GM18499 (cell line): ENCODE results near the gene NANS.
"Not testable (repeated sequence)": the region's sequence is repeated elsewhere in the genome, so short reads cannot be mapped to it uniquely, and the experiment has no call there.

Source experiments
- ATAC-seq: cut with Tn5 transposase; IDR thresholded peaks from one replicate; pipeline ENCODE4 v1.9.1; 2021; ENCODE audit warnings: moderate number of reproducible peaks; ENCODE audit not compliant: insufficient read depth, unreplicated experiment

NANS gene

DNA sequence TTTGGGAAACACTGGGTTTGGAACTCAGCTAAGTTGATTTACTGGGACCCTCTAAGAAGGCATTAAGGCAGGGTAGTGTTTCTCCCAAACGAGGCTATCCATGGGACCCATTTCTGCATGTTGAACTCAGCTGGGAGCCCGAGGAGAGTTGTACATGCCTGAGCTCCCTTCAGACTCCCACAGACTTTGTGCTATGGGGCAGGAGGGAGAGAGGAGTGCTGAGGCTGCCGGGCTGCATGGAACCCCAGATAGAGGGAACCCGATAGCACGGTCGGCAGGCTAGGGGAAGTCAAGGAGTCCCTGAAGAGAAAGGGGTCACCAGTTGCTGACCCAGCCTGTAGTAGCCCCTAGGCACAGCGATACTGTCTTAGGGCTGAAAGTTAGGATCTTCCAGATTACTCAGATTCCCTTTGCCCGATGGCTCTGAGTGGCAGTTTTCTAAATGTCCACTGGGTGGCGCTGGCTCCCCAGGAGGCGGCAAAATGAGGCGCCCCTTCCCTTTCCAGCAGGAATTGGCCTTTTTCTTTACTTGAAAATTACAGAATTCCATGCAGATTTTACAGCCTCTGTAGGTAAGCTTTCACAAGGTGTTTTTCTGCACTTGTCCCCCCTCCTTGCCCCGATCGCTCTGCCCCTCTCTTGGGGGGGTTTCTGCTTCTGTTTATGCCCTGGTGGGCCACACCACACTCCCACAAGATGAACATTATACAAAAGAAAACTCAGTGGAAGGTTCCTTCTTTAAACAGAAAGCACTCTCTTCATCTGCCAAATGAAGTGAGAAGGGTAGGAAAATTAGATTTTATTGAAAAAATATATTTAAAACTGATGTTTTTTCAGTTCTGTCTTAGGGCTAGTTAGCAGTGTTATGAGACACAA lies 17.8 kb downstream of the NANS start:
- no peak for ATAC-seq

DNA sequence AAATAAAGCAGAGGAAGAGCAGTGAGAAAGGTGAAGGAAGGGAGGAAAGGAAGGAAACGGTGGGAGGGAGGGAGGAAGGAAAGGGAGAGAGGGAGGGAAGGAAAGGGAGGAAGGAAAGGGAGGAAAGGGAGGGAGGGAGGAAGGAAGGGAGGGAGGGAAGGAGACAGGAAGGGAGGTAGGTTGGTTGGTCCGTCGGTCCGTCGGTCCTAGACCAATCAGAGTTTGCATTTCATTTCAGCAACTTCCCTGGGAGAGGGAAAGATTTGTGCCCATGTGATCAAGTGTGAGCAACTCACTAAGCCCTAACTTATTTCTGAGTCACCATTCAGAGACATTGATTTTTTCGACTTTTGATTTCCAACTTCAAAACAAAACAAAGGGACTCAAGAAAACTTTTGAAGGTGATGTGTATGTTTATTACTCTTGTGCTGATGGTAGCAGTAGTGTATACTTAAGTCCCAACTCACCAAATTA lies 18.8 kb downstream of the NANS start:
- no peak for ATAC-seq

DNA sequence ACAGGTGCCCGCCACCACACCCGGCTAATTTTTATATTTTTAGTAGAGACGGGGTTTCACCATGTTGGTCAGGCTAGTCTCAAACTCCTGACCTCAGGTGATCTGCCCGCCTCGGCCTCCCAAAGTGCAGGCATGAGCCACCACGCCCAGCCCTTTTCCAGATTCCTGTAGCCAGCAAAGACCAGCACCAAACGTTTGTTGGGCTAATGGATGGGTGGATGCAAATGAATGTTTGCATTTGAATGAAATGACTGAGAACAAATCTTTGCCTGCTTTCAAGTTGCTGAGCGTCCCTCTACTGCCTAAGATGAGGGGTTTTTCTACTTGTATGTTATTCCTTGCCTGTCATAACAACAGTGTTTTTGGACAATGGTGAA lies 20.0 kb downstream of the NANS start:
- not testable (repeated sequence) for ATAC-seq

DNA sequence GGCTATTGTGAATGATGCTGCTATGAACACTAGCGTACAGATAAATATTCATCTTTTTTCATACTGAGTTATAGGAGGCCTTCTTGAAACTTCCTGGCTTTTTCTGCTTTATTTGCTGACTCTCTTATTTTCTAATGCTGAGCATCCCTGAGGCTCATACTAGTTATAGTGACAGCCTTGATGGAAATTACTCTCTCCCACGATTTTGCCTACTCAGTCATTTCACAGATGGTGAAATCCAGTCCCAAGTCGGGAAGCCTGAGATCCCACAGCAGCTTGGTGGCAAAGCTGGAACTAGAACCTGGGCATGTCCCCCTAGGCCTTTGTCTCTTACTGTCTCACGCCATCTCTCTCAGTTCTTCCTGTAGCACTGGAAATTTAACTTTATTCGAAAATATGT lies 22.4 kb downstream of the NANS start:
- no peak for ATAC-seq

DNA sequence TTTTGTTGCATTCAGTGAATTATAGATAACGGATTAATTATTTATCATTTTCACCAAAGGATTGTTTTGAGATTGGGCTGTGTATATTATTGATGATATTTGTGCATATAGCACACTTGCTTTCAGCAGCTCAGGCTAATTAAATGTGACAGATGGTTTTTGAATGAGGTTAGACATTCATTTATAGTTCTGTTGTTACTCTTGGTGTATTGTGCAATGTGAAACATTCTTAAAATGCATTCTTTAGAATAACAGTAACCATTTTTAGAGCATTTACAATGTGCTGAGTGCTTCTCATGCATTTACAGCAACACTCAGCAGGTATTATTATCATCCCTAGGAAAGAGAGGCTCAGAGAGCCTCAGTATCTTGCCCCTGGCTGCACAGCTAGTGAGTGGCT lies 23.8 kb downstream of the NANS start:
- ATAC-seq: no peak

DNA sequence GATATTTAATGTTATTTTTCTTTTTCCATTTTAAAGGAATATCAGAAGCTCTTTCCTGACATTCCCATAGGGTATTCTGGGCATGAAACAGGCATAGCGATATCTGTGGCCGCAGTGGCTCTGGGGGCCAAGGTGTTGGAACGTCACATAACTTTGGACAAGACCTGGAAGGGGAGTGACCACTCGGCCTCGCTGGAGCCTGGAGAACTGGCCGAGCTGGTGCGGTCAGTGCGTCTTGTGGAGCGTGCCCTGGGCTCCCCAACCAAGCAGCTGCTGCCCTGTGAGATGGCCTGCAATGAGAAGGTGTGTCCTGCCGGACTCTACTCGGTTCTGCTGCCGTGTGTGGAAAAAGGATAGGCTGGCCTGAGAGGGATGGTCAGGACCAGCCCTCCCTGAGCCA lies 24.2 kb downstream of the NANS start:
- no peak for ATAC-seq

DNA sequence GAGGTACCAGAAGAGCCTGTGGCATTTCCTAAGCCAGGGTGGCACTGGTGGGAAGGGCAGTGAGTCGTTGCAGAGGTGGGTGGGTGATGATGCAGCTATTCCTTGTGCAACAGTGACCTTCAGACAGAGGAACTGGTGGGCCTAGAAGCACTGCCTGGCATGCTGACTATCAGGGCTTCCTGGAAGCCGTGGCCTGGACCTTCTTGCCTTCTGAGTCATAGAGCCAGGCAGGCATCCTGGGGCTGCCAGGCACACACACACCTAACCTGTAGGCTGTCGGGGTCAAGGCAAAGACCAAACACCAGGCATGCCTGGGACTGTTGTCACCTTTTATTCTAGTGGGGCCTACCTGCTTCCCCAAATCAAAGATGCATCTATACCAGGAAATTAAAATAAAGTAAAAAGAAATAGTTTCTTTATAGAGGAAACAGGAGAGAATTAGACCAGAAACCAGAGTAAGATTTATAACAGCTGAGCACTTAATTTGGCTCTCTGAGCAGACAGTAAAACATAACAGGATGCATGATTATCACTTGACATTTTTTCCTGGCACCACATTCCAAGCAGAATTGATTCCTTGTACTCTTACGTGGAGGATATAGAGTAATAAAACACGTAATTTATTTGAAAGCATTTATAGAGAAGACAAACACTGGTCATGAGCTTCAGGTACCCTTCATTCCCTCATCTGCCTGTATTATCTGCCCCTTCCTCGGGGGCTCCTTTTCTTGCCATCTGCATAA lies 25.1 kb downstream of the NANS start:
- ATAC-seq: no peak

DNA sequence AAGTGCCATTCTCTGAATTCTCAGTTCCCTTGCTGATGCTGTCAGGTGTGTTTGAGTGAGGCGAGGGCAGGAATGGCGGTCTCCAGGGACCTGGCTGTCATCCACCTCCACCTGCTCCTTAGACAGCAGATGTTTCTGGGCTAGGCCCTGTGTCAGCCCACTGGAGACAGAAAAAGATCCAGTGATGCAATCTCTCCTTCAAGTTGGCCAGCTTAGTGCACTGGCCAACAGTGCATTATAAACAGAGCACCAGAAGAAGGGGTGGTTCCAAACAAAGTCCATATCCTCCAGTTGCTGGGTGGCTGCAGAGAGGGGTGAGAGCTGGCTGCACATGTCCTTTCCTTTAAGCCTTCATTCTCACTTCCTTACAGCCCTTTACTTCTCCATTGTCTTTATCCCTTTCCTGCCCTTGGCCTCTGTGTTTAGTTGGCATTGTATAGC lies 26.5 kb downstream of the NANS start:
- no peak for ATAC-seq

DNA sequence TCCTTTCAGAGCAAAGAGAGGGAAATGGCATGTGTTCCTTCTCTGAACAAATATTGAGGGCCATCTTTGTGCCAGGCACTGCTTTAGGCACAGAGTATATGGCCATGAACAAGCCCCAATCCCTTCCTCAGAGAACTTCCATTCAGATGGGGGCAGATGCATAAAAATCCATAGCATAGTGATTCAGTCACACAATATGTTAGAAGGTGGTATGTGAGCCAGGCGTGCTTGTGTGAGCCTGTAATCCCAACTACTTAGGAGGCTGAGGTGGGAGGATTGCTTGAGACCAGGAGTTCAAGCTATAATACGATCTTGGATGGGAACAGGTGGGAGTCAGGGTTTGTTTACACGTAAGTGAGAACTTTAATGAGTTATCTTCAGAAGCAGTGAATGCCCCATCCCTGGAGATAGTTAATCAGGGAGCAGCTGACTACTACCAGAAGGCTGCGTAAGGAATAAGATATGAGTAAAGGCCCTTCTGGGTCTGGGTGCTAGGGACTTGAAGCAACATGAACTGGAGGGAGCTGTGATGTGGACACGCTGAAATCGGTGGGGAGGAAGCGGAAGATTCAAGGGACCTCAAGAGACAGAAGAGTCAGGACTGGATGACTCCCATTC lies 27.1 kb downstream of the NANS start:
- no peak for ATAC-seq

DNA sequence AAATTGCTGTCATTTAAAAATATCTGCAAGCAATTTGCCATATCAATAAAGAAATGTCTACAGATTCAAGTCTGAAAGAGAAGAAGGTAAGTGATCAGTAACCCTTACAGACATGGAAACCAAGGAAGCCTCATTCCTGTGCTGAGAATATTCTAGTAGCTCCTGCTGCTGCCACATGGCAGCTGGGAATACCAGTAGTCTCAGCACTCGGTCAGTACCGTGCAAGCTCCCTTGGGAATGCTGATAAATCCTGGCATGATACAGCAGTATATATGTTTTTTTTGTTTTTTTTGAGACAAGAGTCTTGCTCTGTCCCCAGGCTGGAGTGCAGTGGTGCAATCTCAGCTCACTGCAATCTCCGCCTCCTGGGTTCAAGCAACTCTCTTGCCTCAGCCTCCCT lies 27.9 kb downstream of the NANS start:
- no peak for ATAC-seq

DNA sequence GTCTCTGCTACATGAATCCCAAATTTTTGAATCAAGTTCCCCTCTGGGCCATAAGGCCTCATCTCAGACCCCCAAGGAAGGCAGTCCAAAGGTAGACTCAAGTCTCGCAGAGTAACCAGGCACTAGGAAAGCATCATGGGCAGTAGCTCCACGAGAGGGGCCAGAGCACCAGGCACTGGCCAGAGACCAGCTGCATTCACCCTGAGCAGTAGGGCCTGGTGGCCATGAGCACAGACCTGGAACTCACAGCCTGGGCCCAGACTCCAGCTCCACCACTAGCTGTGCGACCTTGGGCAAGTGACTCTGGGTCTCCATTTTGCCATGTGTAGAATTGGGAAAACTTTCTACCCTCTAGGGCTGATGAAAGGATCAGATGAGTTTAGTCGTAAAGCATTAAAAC lies 28.5 kb downstream of the NANS start:
- no peak for ATAC-seq

DNA sequence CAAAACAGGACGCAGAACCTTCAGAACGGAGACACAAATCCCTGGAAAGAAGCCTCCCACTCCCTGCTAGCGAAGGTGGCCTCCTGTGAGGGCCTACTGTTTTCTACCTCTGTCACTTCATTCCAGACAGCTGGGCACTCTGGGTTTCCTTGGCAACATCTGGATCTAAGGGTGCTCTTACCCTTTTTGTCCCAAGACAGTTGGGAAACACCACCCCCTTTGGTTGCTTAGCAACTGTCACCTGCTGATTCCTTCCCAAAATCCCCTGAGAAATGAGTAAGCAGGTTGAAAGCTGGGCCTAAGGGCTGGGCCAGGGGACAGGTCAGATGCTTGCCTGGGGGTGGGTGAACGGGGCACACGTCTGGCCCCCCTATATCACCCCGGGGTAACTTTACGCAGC lies 29.4 kb downstream of the NANS start:
- ATAC-seq: no peak

DNA sequence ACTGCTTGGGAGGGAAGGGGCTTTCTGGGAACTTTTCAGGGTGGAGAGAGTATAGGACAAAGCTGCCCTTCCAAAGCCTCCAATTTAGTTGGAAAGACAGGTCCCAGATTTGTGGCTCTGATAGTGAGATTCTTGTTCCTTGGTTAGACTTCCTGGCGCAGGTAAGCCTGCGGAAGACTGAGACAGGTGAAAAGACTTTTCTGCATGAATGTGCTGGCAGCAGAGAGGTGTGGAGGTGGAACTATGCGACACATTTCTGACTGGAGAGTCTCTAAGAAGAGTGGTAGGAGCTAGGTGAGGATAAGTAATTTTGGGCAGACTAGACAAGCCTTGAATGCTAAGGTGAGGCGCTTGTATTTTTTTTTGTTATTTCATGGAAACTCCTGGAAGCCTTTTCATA lies 29.9 kb downstream of the NANS start:
- ATAC-seq: no peak

DNA sequence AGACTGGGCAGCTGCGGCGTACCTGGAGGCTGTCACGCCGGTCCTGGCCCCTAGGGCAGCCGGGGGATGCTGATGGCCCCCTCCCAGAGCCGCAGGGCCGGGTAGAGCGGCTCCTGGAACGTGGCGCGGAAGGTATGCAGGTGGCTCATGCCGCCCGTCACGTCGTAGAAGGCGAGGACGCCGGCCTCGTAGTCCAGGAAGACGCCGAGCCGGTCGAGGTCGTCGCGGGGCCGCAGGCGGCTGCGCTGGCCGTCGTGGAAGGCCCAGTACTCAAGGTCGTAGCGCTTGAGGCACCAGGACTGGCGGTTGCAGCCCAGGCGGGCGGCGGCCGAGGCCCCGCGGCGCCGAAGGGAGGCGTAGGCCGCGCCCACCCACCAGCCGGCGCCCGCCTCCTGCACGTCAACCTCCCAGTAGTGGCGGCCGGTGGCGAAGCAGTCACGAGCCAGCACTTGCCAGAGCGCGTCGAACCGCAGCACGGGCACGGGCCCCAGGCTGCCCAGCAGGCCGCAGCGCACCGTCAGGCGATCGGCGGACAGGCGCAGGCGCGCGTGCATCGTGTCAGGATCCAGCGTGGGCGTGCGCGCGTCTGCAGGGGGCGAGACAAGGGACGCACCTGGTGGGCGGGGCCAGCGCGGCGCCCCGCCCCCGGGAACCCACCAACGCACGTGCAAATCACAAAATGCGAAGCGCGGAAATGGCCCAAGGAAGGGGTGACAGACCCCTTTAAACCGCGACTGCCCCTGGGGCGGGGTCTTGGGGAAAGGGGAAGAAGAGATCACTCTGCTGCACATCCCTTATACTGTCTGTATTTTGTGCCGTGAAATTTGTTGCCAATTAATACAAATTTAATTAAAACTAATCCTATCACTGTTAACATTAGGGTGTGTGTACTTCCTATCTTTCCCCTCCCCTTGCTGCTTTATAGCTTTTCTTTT lies 31.2 kb downstream of the NANS start:
- no peak for ATAC-seq

DNA sequence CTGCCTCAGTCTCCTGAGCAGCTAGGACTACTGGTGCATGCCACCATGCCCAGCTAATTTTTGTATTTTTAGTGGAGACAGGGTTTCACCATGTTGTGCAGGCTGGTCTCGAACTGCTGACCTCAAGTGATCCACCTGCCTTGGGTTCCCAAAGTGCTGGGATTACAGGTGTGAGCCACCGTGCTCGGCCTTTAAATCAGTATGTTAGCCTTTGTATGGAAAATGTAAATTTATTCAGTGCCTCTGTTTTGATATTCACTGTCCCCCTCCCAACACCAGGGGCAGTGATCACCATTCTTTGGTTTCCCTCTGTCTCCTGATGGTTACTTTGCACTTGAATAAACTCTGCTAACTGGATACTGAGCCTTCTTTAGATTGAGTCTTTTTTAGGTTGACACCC lies 34.1 kb downstream of the NANS start:
- not testable (repeated sequence) for ATAC-seq

DNA sequence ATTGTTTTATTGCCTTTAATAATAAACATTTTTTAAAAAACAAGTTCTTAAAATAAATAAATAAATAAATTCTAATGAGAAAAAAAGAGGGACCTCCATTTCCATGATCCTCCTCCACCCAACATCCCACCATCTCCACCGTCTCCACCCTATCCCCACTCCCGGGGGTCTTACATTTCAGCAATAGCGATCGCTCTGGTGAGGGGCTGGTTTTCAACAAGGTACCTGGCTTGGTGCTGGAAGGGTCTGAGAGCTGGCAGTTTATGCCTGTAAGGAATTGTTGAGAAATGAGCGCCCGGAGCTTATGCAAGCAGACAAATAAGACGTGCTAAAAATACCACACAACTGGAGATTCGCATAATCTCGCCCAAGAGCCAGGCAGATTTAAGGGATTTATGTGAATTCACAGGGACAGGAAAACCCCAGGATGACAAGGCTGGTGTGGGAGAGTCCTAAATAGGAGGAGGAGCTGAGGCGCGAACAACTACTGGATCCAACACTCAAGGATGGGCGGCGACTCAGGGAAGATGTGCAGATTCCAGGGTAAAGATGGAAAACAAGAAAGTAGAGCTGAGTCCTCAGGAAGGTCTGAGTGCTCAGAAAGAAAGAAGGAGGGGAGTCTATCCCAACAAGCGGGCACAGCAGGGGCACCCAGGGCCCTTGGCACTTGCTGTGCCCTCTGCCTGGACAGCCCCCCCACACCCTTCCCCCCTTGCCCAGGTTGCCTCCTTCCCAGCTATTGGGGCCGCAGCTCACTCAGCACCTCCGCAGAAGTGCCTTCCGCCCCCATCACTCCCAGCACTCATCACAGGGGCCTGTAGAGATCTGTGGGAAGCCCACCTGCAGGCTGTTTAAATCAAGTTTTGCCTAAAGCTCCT lies 35.4 kb downstream of the NANS start:
- no peak for ATAC-seq

DNA sequence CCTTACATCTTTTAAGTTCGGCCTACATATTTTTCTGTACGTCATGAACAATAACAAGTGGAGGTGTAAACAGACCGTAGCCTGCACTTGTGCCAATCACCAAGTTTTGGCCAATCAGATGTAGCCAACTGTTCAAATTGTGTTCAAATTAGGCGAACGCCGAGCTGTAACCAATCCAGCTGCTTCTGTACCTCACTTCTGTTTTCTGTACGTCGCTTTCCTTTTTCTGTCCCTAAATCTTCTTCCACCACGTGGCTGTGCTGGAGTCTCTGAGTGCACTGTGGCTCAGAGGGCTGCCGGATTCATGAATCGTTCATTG lies 36.0 kb downstream of the NANS start:
- no peak for ATAC-seq

DNA sequence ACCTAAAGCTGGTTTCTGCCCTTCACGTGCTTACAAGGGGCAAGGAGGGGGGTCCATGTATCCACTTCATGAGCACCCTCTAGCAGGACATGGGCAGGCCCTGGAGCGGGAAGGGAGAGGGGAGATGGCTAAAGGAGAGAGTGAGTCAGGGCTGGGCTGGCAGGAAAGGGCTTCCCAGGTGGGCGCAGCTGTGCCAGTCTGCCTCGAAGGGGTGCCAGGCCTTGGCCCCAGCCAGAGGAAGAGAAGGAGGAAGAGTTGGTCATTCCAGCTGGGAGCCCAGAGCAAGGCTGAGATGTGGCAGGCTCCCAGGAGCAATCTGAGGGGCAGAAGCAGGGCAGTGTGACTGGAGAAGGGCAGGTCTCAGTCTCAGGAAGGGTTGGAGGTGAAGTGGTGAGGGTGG lies 37.8 kb downstream of the NANS start:
- no peak for ATAC-seq

DNA sequence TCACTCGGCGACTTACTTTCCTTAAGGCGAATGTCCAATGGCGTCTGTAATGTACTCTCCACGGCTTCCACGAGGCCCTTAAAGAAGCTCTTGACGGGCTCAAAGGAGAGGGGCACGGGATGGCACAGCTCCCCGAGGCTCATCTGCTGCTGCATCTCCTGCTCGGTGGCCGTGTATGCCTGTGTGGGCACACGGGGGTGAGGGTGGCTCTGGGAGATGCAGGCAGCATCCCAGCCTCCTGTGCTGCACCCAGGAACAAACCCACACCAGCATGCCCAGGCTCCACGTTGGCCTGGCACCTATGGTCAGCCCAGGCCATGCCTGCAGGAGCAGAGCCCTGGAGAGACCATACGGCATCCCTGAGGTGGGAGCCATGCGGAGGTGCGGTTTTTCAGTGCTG lies 38.3 kb downstream of the NANS start:
- no peak for ATAC-seq
